Measurements from ENCODE around the gene PPP4R4. TPM values are rescaled to one million over a fixed set of nuclear protein-coding genes. Genes with fewer than 3 reads are reported as not detected.

The PPP4R4 gene
- total RNA-seq, 6 experiments from 2014 or later = 0.05 to 0.14 TPM; not detected in 4

GRCh38 chr14:94132285-94132887 lies 41.7 kb upstream of the PPP4R4 start:
- Mint-ChIP-seq H3K36me3 (ENCODE audit: low read depth) (peaks cover 10% of the 10 kb centered on the region), H3K27ac (no peak overlapping the region), H3K4me1 (ENCODE audit: low read depth) (peaks cover 23% of the 10 kb centered on the region), H3K27me3 (ENCODE audit: insufficient read depth) (peaks cover 4% of the 10 kb centered on the region; the same call in 1 of the 2 replicates), H3K4me3 (no peak overlapping the region), H3K9me3 (peaks cover 10% of the 10 kb centered on the region; the same call in 1 of the 2 replicates)
- peak; percentile 61 for DNase-seq
- peak; percentile 95 for TF ChIP-seq CTCF (IDR thresholded peaks at IDR 0.05)

GRCh38 chr14:94135476-94135875 lies 38.6 kb upstream of the PPP4R4 start:
- H3K9me3 Mint-ChIP-seq = peaks cover 10% of the 10 kb centered on the region; the same call in 1 of the 2 replicates
- TF ChIP-seq CTCF (IDR thresholded peaks at IDR 0.05) = no peak
- no peak overlapping the region for H3K27ac Mint-ChIP-seq
- no peak for DNase-seq
- no peak overlapping the region for H3K4me3 Mint-ChIP-seq
- peaks cover 5% of the 10 kb centered on the region for H3K4me1 Mint-ChIP-seq (ENCODE audit: low read depth)
- peaks cover 13% of the 10 kb centered on the region for H3K27me3 Mint-ChIP-seq (ENCODE audit: insufficient read depth)
- peaks cover 9% of the 10 kb centered on the region; the same call in 1 of the 2 replicates for H3K36me3 Mint-ChIP-seq (ENCODE audit: low read depth)

GRCh38 chr14:94136575-94137331 lies 37.4 kb upstream of the PPP4R4 start:
- H3K4me1 Mint-ChIP-seq (ENCODE audit: low read depth) = 0 out of 2 replicates have a peak, but pooled peaks cover 4% of the 10 kb centered on the region
- peak; percentile 98 for TF ChIP-seq CTCF (IDR thresholded peaks at IDR 0.05)
- H3K27ac Mint-ChIP-seq = no peak overlapping the region
- H3K36me3 Mint-ChIP-seq (ENCODE audit: low read depth) = peaks cover 9% of the 10 kb centered on the region; the same call in 1 of the 2 replicates
- no peak overlapping the region for H3K4me3 Mint-ChIP-seq
- H3K27me3 Mint-ChIP-seq (ENCODE audit: insufficient read depth) = peaks cover 13% of the 10 kb centered on the region
- DNase-seq = peak; percentile 74
- peaks cover 10% of the 10 kb centered on the region; the same call in 1 of the 2 replicates for H3K9me3 Mint-ChIP-seq

DNA sequence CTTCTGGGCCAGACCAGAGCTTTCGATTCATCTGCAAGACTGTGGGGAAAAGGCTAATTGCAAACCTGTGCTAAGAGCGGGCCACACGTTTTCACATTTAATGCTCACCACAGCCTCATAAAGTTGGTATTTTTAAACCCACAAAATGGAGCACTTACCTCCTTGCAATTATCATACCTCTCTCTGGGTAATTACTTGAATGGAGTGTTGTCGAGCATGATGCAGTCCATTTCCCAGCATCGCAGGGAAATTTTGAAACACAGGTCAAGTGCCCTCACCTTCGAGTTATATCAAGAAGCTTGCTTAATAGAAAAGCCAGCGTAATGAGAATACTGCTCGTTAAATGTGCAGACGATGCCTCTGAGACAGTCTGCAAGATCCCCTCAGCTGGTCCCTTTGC lies 35.9 kb upstream of the PPP4R4 start:
- Mint-ChIP-seq H3K27ac (no peak overlapping the region), H3K9me3 (peaks cover 10% of the 10 kb centered on the region; the same call in 1 of the 2 replicates), H3K4me3 (no peak overlapping the region), H3K27me3 (ENCODE audit: insufficient read depth) (peaks cover 13% of the 10 kb centered on the region), H3K36me3 (ENCODE audit: low read depth) (peaks cover 9% of the 10 kb centered on the region; the same call in 1 of the 2 replicates), H3K4me1 (ENCODE audit: low read depth) (0 out of 2 replicates have a peak, but pooled peaks cover 4% of the 10 kb centered on the region)
- no peak for TF ChIP-seq CTCF (IDR thresholded peaks at IDR 0.05)
- no peak for DNase-seq

DNA sequence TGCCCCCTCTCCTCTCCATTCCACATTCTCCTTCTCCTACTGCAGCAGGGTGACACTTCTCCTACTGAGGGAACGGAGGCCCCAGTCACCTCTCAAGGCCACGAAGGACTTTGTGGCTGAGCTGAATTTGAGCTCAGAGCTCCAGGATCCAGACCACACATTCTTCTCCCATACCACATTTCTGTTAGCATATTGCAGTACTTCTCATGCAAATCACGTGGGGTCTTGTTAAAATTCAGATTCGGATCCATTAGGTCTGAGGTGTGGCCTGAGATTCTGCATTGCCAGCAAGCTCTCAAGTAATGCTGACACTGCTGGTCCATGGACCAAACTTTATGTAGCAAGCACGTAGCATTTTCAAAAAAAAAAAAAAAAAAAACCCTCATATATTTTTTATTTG lies 35.1 kb upstream of the PPP4R4 start:
- no peak for DNase-seq
- no peak for TF ChIP-seq CTCF (IDR thresholded peaks at IDR 0.05)
- Mint-ChIP-seq H3K4me1 (ENCODE audit: low read depth) (0 out of 2 replicates have a peak, but pooled peaks cover 4% of the 10 kb centered on the region), H3K36me3 (ENCODE audit: low read depth) (peaks cover 9% of the 10 kb centered on the region; the same call in 1 of the 2 replicates), H3K4me3 (no peak overlapping the region), H3K27ac (no peak overlapping the region), H3K27me3 (ENCODE audit: insufficient read depth) (peaks cover 13% of the 10 kb centered on the region), H3K9me3 (peaks cover 10% of the 10 kb centered on the region; the same call in 1 of the 2 replicates)
